Right kidney (tissue), 1 donor: Measurements from ENCODE around the gene TUNAR.
A peak's percentile ranks its signal among the peaks of the same experiment; 100 is the strongest.
"Not testable (repeated sequence)": the region's sequence is repeated elsewhere in the genome, so short reads cannot be mapped to it uniquely, and the experiment has no call there.

ENCODE experiments used
- DNase-seq: peaks from one replicate; pipeline ENCODE4 v3.0.0-alpha.2; 2016

The TUNAR gene

DNA sequence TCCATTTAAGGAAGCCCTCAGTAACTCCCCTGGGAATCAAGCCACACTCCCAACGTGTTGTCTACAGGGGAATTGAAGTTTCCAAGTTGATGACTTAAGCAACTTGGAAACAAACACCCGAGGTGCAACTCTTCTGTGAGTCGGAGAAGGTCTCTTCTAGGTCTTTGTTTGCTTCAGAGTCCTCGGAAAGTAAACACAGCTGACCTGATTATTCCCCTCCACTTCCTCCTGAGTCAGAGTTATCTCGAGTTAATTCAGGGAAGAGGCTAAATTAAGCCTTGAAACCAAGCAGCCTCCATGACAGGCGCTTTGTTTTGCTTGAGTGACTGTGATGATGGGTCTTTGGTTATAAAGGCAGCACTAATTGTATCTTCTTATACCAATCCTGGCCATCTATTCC lies 41.8 kb downstream of the TUNAR start:
- no peak for DNase-seq

- DNase-seq, result no peak
Measured at GRCh38 chr14:95920769-95921438, 44.3 kb downstream of the TUNAR start.

DNA sequence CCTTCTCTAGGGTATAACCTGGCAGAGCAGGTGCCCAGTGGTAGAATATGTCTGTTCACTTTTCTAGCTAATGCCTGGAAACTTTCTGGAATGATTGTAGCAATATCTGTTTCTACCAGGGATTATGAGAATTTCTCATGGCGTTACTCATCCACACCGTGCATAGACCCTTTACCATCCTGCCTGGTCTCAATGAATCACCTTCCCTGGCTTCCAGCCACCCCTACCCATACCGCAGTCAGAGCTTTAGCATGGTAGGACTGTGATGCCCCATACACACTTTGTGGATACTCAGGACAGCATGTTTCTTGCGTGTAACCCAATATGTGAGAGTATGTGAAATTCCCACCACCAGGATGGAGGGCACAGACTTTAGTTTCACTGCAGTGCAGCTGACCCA lies 45.4 kb downstream of the TUNAR start:
- DNase-seq, result no peak

- DNase-seq, result no peak
Measured at GRCh38 chr14:95928751-95929150, 52.1 kb downstream of the TUNAR start.

DNA sequence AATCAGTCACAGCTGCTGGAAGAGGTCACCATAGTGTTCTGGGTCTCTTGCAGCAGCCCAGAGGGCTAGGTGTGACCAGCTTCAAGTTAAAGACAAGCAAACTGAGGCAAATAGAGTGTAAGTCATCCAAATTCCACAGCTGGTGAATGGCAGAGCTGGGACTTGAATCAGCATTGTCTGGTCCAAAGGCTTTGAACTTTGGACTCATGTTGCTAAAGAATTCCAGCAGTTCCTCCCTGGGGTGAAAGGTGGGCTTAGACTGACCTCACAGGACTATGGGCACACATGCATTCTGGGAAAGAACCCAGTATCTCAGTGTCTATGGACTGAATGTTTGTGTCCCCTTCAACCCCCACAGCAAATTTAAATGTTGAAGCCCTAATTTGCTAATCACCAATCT lies 54.8 kb downstream of the TUNAR start:
- no peak for DNase-seq

GRCh38 chr14:95935228-95935822 lies 58.7 kb downstream of the TUNAR start:
- peak; percentile 17 for DNase-seq

DNA sequence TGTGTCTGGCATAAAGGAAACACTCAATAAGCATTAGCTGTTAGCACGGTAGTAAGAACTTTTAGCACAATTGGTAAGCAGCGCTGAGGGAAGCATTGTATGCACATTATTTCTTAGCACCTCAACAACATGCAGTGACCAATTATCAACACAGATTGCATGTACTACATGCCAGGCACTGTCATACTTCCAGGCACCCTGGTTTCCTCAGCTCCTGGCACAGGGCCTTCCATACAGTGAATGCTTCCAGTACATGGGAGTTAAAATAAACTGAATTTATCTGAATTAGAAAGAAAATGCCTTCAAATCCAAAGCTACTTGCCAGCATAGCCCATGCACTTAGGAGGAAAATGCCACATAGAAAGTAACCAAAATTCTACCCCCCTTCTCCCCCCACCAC lies 59.4 kb downstream of the TUNAR start:
- DNase-seq, result no peak

DNA sequence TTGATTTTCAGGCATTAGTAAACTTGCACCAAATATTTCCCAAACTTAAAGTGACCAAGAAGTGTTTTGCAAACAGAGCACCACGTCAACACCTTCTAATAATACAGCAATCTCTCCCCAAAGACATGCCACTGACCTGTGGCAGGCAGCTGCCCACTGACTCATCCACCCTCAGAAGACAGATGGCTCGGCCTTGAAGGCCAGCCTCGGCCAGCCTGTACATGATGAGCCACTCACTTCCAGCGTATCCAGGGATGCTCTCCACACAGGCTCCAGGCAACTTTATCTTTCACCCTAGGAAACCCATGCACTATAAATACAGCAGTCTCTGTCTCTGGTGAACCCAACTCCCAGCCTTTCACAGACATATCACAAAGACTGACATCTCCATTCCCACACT lies 62.7 kb downstream of the TUNAR start:
- DNase-seq, result no peak

GRCh38 chr14:95941897-95942296 lies 65.3 kb downstream of the TUNAR start:
- DNase-seq, result no peak

DNA sequence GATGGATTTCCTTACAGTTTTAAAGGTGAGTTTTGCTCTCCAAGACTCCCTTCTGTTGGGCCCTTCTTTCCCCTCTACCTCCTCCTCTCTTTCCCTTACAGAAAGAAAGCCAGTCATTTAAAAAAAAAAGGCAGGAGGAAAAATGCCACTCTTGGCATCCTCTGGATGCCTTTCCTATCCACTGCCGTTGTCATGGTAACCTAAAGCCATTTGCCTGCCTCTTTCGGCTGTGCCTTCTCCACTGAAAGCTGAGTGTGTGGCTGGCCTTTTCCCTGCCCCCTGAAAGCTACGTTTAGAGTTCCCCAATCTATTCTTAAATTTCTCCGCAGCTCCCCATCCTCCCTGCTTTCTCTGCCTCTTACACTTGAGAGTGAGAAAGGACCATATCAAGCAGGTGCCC lies 67.1 kb downstream of the TUNAR start:
- DNase-seq, result no peak

DNA sequence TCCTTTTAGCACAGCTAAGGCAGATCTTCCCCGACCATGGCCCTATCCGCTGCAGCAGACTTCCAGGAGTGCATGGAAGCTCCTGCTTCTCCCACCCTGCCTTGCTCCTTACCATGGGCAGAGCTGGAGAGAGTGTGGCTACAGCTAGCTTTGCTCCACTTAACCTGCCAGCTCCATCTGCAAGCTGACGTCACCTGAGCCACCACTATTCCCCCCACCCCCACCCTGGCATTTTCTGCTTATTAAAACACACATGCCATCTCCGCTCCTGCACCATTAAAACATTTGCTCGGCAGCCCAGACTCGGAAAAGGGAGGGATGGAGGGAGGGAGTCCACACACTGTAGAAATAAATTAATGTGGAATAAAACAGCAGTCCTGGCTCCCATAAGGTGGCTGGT lies 67.8 kb downstream of the TUNAR start:
- DNase-seq, result no peak

GRCh38 chr14:95946867-95947266 lies 70.2 kb downstream of the TUNAR start:
- DNase-seq, result no peak

DNA sequence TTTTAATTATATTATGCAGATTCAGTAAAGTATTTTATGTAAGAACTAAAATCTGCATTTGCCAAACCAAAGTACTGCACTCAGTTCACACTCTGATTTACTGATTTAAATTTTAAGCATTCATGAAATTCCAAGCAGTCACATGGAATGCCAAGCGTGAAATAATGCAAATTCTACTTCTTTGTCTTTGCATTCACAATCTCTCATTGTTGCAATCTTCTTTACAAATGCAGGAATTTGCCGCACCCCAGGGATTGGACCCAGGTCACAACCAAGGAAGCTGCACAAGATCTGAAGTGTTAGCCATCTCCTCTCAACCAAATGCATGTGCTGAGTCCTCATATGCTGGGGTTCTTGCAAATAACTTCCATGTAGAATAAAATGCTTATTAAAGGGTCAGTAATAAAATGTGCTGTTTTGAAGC lies 71.9 kb downstream of the TUNAR start:
- no peak for DNase-seq

DNA sequence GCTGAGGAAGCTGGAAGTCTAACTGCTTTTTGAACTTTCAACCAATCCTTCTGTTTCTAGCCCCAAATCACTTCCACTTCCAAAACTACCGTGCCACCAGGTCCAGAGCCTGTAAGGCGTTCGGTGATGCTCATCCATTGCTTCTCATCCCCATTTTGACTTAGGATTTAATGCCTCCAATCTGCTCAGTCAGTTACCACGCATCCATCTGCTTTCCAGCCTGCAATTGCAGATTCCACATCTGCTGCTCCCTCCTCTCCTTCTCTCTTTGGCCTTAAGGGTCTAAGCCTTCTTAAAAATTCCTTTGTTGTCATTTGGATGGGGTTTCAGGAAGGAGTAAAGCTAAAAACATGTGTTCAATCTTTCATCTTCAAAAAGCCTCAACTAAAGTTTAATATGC lies 74.7 kb downstream of the TUNAR start:
- no peak for DNase-seq

- DNase-seq, result peak; percentile 32
Measured at GRCh38 chr14:95953111-95953724, 76.6 kb downstream of the TUNAR start.

DNA sequence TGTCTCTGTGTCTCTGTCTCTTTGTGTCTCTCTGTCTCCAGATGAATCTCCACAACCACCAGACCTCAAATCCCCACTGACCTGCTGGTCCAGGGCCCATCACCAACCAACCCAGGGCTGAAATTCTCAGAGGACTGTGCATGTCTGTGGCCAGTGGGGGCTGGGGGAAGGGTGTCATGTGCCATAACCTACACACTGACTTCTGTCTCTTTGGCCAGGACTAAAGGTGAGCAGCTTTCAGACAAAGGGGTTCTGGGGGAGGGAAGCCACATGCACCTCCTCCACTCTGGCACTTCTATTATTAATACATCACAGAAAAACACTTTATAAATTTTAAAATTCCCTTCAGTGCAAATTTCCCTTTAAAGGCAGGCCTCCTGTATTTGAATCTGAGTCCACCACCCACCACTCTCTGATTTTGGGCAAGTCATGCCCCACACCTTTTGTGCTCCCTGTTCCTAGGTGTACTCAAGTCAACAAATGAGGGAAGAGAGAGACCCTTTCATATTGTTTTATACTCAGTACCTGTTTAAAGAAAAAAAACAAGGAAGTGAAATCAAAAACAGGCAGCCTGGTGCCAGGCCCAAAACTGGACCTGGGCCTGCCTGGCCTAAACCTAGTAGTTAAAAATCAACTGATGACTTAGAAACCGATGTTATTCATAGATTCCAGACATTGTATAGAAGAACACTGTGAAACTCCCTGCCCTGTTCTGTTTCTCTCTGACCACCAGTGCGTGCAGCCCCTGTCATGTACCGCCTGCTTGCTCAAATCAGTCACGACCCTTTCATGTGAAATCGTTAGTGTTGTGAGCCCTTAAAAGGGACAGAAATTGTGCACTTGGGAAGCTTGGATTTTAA lies 80.2 kb downstream of the TUNAR start:
- DNase-seq, result no peak

DNA sequence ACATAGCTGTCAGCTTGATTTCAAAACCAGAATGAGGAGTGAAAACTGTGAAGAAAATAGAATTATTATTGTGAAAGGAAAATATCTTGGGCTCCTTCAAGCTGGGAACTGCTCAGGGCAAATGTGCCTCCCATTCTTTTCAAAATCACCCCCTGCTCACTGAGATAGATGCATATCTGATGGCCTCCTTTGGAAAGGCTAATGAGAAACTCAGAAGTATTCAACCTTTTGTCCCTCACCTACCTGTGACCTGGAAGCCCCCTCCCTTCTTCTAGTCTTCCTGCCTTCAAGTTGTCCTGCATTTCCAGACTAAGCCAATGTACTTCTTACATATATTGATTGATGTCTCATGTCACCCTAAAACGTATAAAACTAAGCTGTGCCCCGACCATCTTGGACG lies 81.5 kb downstream of the TUNAR start:
- no peak for DNase-seq

GRCh38 chr14:95959317-95959716 lies 82.7 kb downstream of the TUNAR start:
- no peak for DNase-seq

DNA sequence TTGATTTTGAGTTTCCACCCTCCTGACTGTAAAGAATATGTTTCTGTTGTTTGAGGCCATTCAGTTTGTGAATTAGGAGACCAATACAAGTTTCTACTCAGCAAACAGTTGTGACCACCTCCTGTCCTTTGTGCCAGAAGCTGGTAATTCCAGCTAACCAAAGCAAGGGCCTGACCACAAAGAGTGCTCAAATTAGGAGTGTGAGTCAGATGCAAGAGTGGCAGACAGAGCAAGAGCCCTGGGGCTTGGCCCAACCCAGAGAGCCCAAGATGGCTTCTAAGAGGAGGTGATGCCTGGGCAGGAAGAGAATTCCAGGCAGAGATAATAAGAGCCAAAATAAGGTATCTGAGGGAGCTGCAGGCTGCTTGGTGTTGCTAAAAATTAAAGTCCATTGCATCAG lies 84.8 kb downstream of the TUNAR start:
- DNase-seq, result no peak

- no peak for DNase-seq
Measured at GRCh38 chr14:95964901-95965300, 88.3 kb downstream of the TUNAR start.

GRCh38 chr14:95968048-95968447 lies 91.4 kb downstream of the TUNAR start:
- not testable (repeated sequence) for DNase-seq
